Thymus (tissue), 11 donors: ENCODE results near the gene LRRC74B. TPM values are rescaled to one million over a fixed set of nuclear protein-coding genes. Genes with fewer than 3 reads are reported as not detected.
"Not testable (repeated sequence)": the region's sequence is repeated elsewhere in the genome, so short reads cannot be mapped to it uniquely, and the experiment has no call there.

Experiments used
- DNase-seq, 9 donors: peaks; one replicate each; pipeline ENCODE4 v3.0.0-alpha.2; 2013; ENCODE audit warnings: low spot score in 9 of 9, low read depth in 6 of 9, missing footprints in 1 of 9
- H3K27ac ChIP-seq, 2 donors: one replicate each; pipeline ENCODE4 v1.5.1; 2013; ENCODE audit warnings: control low read depth in 1 of 2, low read depth in 1 of 2, low read length in 1 of 2, mild to moderate bottlenecking in 1 of 2, moderate library complexity in 1 of 2
- H3K27me3 ChIP-seq, 2 donors: one replicate each; pipeline ENCODE4 v1.5.1; 2013; ENCODE audit warnings: low read length in 1 of 2; ENCODE audit not compliant: control insufficient read depth in 2 of 2, insufficient read depth in 1 of 2
- H3K36me3 ChIP-seq, 2 donors: one replicate each; pipeline ENCODE4 v1.5.1; 2013; ENCODE audit warnings: low read length in 1 of 2, mild to moderate bottlenecking in 1 of 2, moderate library complexity in 1 of 2; ENCODE audit not compliant: control insufficient read depth in 2 of 2, insufficient read depth in 2 of 2
- H3K4me1 ChIP-seq, 2 donors: one replicate each; pipeline ENCODE4 v1.5.1; 2013; ENCODE audit warnings: low read length in 2 of 2; ENCODE audit not compliant: control insufficient read depth in 2 of 2, insufficient read depth in 2 of 2
- H3K4me3 ChIP-seq, 2 donors: one replicate each; pipeline ENCODE4 v1.5.1; 2013; ENCODE audit warnings: low read length in 2 of 2, control low read depth in 1 of 2, mild to moderate bottlenecking in 1 of 2
- H3K9me3 ChIP-seq, 2 donors: one replicate each; pipeline ENCODE4 v1.5.1; 2013; ENCODE audit warnings: low read length in 1 of 2, mild to moderate bottlenecking in 1 of 2; ENCODE audit not compliant: control insufficient read depth in 2 of 2, insufficient read depth in 1 of 2
- WGBS: extraction: QIAGEN DNeasy Blood & Tissue Kit; methylation state at CpG from one replicate; pipeline ENCODE4 v1.1.7; 2013; 5-methylcytosine and 5-hydroxymethylcytosine counted together
- polyA plus RNA-seq: library from polyadenylated mRNA; stranded (reverse); fragments of 200-250 nt; gene quantifications from one replicate; pipeline ENCODE4 v1.2.3, GENCODE V29; 2013
- total RNA-seq: library from RNA; stranded (reverse); fragments of 120-200 nt; gene quantifications from one replicate; pipeline ENCODE4 v1.2.4, GENCODE V29; 2013
- donor health status: healthy.

LRRC74B gene
- total and polyA plus RNA-seq, 2 donors: 0.16 TPM; not detected in 1

- WGBS: 91% methylated on average over 16 of the region's 16 CpGs
- Histone ChIP-seq H3K36me3 (no peaks in the 10 kb centered on the region), H3K4me3 (no peak overlapping the region), H3K9me3 (no peaks in the 10 kb centered on the region), H3K27me3 (peaks cover 0 to 2% of the 10 kb centered on the region in 2 donors), H3K27ac (no peak overlapping the region), H3K4me1 (no peaks in the 10 kb centered on the region)
- DNase-seq: no peak
These were observed 32.2 kb downstream of the LRRC74B start for GRCh38 chr22:21077884-21078508.

- DNase-seq: no peak
- 92% methylated on average over 11 of the region's 11 CpGs for WGBS
- no peaks in the 10 kb centered on the region for H3K36me3 ChIP-seq
- no peak overlapping the region for H3K4me3 ChIP-seq
- H3K9me3 ChIP-seq: no peaks in the 10 kb centered on the region
- H3K4me1 ChIP-seq: no peaks in the 10 kb centered on the region
- H3K27me3 ChIP-seq: peaks cover 0 to 2% of the 10 kb centered on the region in 2 donors
- no peak overlapping the region for H3K27ac ChIP-seq
These were observed 33.2 kb downstream of the LRRC74B start for GRCh38 chr22:21078916-21079315.

GRCh38 chr22:21079493-21079892, 33.7 kb downstream of the LRRC74B start:
- Histone ChIP-seq H3K4me3 (no peak overlapping the region), H3K4me1 (no peaks in the 10 kb centered on the region), H3K36me3 (no peaks in the 10 kb centered on the region), H3K9me3 (no peaks in the 10 kb centered on the region), H3K27ac (no peak overlapping the region), H3K27me3 (no peaks in the 10 kb centered on the region)
- DNase-seq: no peak
- 99% methylated on average over 5 of the region's 5 CpGs for WGBS

GRCh38 chr22:21080435-21081137, 34.8 kb downstream of the LRRC74B start:
- no peak overlapping the region for H3K27ac ChIP-seq
- no peak for DNase-seq
- H3K4me3 ChIP-seq: no peak overlapping the region
- H3K36me3 ChIP-seq: no peaks in the 10 kb centered on the region
- H3K9me3 ChIP-seq: no peaks in the 10 kb centered on the region
- no peaks in the 10 kb centered on the region for H3K27me3 ChIP-seq
- WGBS: 95% methylated on average over 31 of the region's 31 CpGs
- H3K4me1 ChIP-seq: no peaks in the 10 kb centered on the region

GRCh38 chr22:21082248-21082647, 36.5 kb downstream of the LRRC74B start:
- Histone ChIP-seq H3K27ac (no peak overlapping the region), H3K36me3 (no peaks in the 10 kb centered on the region), H3K4me1 (no peaks in the 10 kb centered on the region), H3K27me3 (no peaks in the 10 kb centered on the region), H3K4me3 (no peak overlapping the region), H3K9me3 (no peaks in the 10 kb centered on the region)
- DNase-seq: no peak
- WGBS: 97% methylated on average over 6 of the region's 6 CpGs

GRCh38 chr22:21087119-21087518, 41.4 kb downstream of the LRRC74B start:
- Histone ChIP-seq H3K27ac (no peak overlapping the region), H3K9me3 (no peaks in the 10 kb centered on the region), H3K36me3 (no peaks in the 10 kb centered on the region), H3K4me3 (no peak overlapping the region), H3K4me1 (no peaks in the 10 kb centered on the region), H3K27me3 (no peaks in the 10 kb centered on the region)
- WGBS: 95% methylated on average over 5 of the region's 5 CpGs
- DNase-seq: no peak

- WGBS: 96% methylated on average over 11 of the region's 11 CpGs
- not testable (repeated sequence) for H3K9me3 ChIP-seq, H3K27me3 ChIP-seq, H3K27ac ChIP-seq, H3K4me3 ChIP-seq, H3K36me3 ChIP-seq, H3K4me1 ChIP-seq, DNase-seq
These were observed 42.2 kb downstream of the LRRC74B start for GRCh38 chr22:21087926-21088325.

GRCh38 chr22:21091220-21091619, 45.5 kb downstream of the LRRC74B start:
- not testable (repeated sequence) for H3K36me3 ChIP-seq, H3K4me3 ChIP-seq, H3K4me1 ChIP-seq, H3K27me3 ChIP-seq, H3K27ac ChIP-seq, DNase-seq, H3K9me3 ChIP-seq
- 87% methylated on average over 11 of the region's 11 CpGs for WGBS

GRCh38 chr22:21092797-21093554, 47.2 kb downstream of the LRRC74B start:
- Histone ChIP-seq H3K27me3 (peaks cover 0 to 3% of the 10 kb centered on the region in 2 donors), H3K9me3 (no peaks in the 10 kb centered on the region), H3K36me3 (no peaks in the 10 kb centered on the region), H3K27ac (no peak overlapping the region), H3K4me1 (no peaks in the 10 kb centered on the region), H3K4me3 (no peak overlapping the region)
- 97% methylated on average over 3 of the region's 3 CpGs for WGBS
- no peak for DNase-seq
